ENCODE results near the gene PRR15.

- peak in 1 of 5 experiments; percentile 11 for TF ChIP-seq CTCF (IDR thresholded peaks at IDR 0.05)
- TF ChIP-seq POLR2A (IDR thresholded peaks at IDR 0.05): no peak
- no peak for TF ChIP-seq EP300 (IDR thresholded peaks at IDR 0.05; ENCODE audit: low read depth)
Measured at GRCh38 chr7:29565982-29566746, 2.5 kb downstream of the PRR15 start.

All from transverse colon (tissue), 3 donors.